Activated CD8-positive, alpha-beta T cell treated with anti-CD3 and anti-CD28 coated beads, Interleukin-2, amount 10 ng/mL, durations not matched to agents 7 days and 5 days (primary cell): ENCODE measurements around the gene UGP2. TPM values are rescaled to one million over a fixed set of nuclear protein-coding genes. Genes with fewer than 3 reads are reported as not detected.
"Not testable (repeated sequence)": the region's sequence is repeated elsewhere in the genome, so short reads cannot be mapped to it uniquely, and the experiment has no call there.

ENCODE experiments used
- ATAC-seq: fragments of 150-1000 bp; cut with Tn5 transposase; one replicate; pipeline ENCODE4 v1.10.0; 2021; ENCODE audit warnings: moderate library complexity
- CTCF ChIA-PET: fragments of 350-600 bp; sonication (Branson Sonifier 250); formaldehyde crosslinking; loops from one replicate; lab custom pipeline; 2021; ENCODE audit warnings: antibody characterized with exemption; lab: Charles Lee
- POLR2A ChIA-PET: fragments of 350-600 bp; sonication (Branson Sonifier 250); formaldehyde crosslinking; loops from one replicate; lab custom pipeline; 2021; ENCODE audit warnings: antibody characterized with exemption; lab: Charles Lee
- DNase-seq: peaks from one replicate; pipeline ENCODE4 v3.0.0-alpha.2; 2020
- H3K27ac Mint-ChIP-seq: one replicate; pipeline ENCODE4 v1.8.0; 2021; ENCODE audit warnings: mild to moderate bottlenecking, mixed read lengths
- H3K27me3 Mint-ChIP-seq: one replicate; pipeline ENCODE4 v1.8.0; 2021; ENCODE audit warnings: low read depth, mixed read lengths
- H3K36me3 Mint-ChIP-seq: one replicate; pipeline ENCODE4 v1.8.0; 2021; ENCODE audit warnings: low read depth, mixed read lengths
- H3K4me1 Mint-ChIP-seq: one replicate; pipeline ENCODE4 v1.8.0; 2021; ENCODE audit warnings: low read depth, mixed read lengths
- H3K4me3 Mint-ChIP-seq: one replicate; pipeline ENCODE4 v1.8.0; 2021; ENCODE audit warnings: mild to moderate bottlenecking, mixed read lengths
- H3K9me3 Mint-ChIP-seq: one replicate; pipeline ENCODE4 v1.8.0; 2022; ENCODE audit warnings: mixed read lengths; ENCODE audit not compliant: insufficient read depth
- total RNA-seq, 2 experiments: library from RNA; stranded (reverse); gene quantifications; one replicate each; pipeline ENCODE4 v1.2.3, GENCODE V29; 2021

The UGP2 gene
- total RNA-seq, 2 experiments from 2014 or later, result 161 to 164 TPM

DNA sequence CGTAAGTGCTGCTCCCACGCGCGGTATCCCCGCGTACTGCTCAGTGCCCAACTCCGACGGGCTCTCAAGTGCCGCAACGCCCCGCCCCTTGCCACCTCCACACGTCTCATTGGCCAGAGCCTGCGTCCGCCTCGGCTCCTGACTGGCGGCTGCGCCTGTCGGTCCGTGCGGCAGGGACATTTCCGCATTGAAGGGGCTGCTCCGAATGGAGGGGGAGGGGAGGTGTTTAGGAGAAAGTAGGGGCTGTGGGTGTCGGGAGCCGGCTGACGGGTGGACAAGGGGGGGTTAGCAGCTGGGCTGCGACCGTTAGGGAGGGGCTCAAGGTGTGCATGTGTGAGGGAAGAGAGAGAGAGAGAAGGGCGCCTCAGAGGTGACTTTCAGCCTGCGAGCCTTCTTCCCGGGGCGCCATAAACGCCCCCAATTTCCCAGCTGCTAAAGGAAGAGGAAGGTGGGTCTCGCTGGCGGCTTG, 877 bp upstream of the UGP2 start:
- ATAC-seq (peak; percentile 93), DNase-seq (peak; percentile 99)
- POLR2A ChIA-PET, result interaction anchor here (0.6 to 7.0 kb wide), 16 partner anchors 9 to 1387 kb away, joined by 3 to 315 read pairs (median 4); partner anchors contain the start of genes ACTR2, MDH1 and WDPCP
- Mint-ChIP-seq H3K4me1 (peaks cover 49% of the 10 kb centered on the region), H3K27ac (peak overlapping the region; percentile 99), H3K9me3 (no peaks in the 10 kb centered on the region), H3K36me3 (peaks cover 43% of the 10 kb centered on the region), H3K27me3 (peaks cover 2% of the 10 kb centered on the region), H3K4me3 (peak overlapping the region; percentile 98)
- CTCF ChIA-PET, result interaction anchor here (0.6 to 5.8 kb wide), 8 partner anchors 8 to 1982 kb away, joined by 3 to 95 read pairs (median 4); no protein-coding TSS in a partner anchor

DNA sequence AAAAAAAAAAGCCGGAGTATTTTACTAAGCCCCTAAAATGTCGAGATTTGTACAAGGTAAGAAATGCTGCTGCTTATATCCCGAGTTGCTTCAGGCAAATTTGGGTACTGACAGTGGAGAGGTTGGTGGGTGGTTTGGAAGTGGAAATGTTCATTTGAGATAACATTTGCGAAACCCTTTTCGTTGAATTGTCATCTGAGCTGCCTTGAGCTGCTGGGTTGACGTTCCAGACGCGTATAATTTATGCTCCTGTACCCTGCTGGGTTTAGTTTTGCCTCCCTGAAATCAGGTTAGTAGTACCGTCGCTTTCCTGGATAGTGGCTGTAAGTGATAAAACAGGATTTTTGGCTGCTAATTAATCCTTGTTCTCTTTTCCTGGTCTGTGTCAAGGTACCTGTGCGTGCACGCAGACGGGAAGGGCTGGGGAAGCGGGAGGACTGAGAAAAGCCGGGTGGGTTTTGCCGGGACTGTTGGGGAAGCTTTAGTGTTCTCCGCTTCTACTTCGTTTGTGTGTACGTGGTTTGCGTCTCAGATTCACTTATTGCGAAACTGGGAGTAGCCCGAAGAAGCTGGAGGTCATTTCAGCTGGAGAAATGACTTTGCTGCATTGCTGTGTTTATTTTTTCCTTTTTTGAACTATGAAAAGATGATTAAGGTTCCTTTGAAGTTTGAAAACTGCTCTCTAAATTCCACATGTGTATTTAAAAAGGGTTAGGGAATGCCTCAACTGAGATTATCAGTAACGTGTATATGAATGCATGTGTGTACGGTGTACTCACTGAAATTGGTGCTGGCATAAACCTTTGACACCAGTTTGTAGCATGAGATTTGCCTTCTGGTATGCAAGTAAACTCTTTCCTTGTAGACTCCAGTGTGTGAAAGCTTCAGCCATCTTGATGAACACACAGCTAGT, 709 bp downstream of the UGP2 start:
- Mint-ChIP-seq H3K27ac (peak overlapping the region; percentile 99), H3K4me1 (peaks cover 54% of the 10 kb centered on the region), H3K36me3 (peaks cover 56% of the 10 kb centered on the region), H3K9me3 (peaks cover 13% of the 10 kb centered on the region), H3K27me3 (peaks cover 2% of the 10 kb centered on the region), H3K4me3 (peak overlapping the region; percentile 98)
- DNase-seq, result no peak
- CTCF ChIA-PET, result interaction anchor here (0.9 to 5.8 kb wide), 8 partner anchors 7 to 144 kb away, joined by 3 to 95 read pairs (median 4); no protein-coding TSS in a partner anchor
- ATAC-seq, result no peak
- POLR2A ChIA-PET, result interaction anchor here (0.6 to 7.0 kb wide), 12 partner anchors 9 to 682 kb away, joined by 3 to 315 read pairs (median 4); partner anchors contain the start of genes AFTPH and WDPCP

- Mint-ChIP-seq H3K4me1 (peaks cover 61% of the 10 kb centered on the region), H3K4me3 (peak overlapping the region; percentile 98), H3K36me3 (peaks cover 63% of the 10 kb centered on the region), H3K27ac (no peak overlapping the region), H3K9me3 (peaks cover 16% of the 10 kb centered on the region), H3K27me3 (peaks cover 2% of the 10 kb centered on the region)
- DNase-seq (no peak), ATAC-seq (no peak)
- ChIA-PET CTCF (interaction anchor here (0.9 to 5.8 kb wide), 5 partner anchors 11 to 145 kb away, joined by 4 to 95 read pairs (median 5); no protein-coding TSS in a partner anchor), POLR2A (interaction anchor here (0.6 to 7.0 kb wide), 4 partner anchors 12 to 255 kb away, joined by 3 to 315 read pairs (median 4); partner anchors contain the start of gene WDPCP)
Measured at GRCh38 chr2:63843093-63843492, 1.4 kb downstream of the UGP2 start.

DNA sequence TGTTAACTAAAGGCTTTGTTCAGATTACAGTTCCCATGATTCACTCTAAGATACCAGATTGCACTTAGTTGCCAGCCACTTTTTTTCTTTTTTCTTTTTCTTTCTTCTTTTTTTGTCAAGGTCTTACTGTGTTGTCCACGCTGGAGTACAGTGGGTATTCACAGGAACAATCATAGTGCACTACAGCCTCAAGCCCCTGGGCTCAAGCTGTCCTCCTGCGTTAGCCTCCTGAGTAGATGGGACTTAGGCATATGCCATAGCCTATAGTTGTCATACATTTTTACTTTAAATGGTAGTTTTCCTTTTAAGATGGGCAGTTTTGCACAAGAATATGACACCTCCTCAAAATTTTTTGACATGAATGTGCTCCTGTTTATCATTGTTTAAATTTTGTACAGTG, 2.1 kb downstream of the UGP2 start:
- Mint-ChIP-seq H3K9me3 (peaks cover 16% of the 10 kb centered on the region), H3K27me3 (peaks cover 2% of the 10 kb centered on the region), H3K36me3 (peaks cover 69% of the 10 kb centered on the region), H3K4me1 (peaks cover 60% of the 10 kb centered on the region), H3K27ac (no peak overlapping the region), H3K4me3 (peak overlapping the region; percentile 98)
- ChIA-PET CTCF (interaction anchor here (2.3 to 5.8 kb wide), 4 partner anchors 11 to 134 kb away, joined by 5 to 95 read pairs (median 23); no protein-coding TSS in a partner anchor), POLR2A (interaction anchor here (1.6 to 7.0 kb wide), 2 partner anchors 12 to 256 kb away, joined by 4 to 315 read pairs; partner anchors contain the start of gene WDPCP)
- no peak for ATAC-seq
- no peak for DNase-seq

DNA sequence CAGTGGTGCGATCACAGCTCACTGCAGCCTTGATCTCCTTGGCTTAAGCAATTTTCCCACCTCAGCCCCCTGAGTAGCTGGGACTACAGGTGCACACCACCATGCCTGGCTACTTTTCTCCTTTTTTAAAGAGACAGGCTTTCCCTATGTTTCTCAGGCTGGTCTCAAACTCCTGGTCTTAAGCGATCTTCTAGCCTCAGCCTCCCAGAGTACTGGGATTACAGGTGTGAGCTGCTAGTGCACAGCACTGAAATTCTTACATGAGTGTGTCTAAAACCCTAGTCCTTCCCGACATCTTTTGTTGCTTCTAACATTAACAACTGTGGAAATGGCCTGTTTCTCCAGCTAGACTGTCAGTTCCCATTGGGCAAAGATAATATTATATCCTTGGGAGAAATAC, 2.9 kb downstream of the UGP2 start:
- ChIA-PET CTCF (interaction anchor here (3.0 to 5.8 kb wide), 2 partner anchors 10 to 16 kb away, joined by 14 to 95 read pairs; no protein-coding TSS in a partner anchor), POLR2A (interaction anchor here (7.0 kb wide), 1 partner anchor 11 kb away, joined by 315 read pairs; no protein-coding TSS in a partner anchor)
- Mint-ChIP-seq H3K4me3 (peak overlapping the region; percentile 98), H3K4me1 (peaks cover 62% of the 10 kb centered on the region), H3K9me3 (peaks cover 16% of the 10 kb centered on the region), H3K27ac (no peak overlapping the region), H3K36me3 (peaks cover 74% of the 10 kb centered on the region), H3K27me3 (no peaks in the 10 kb centered on the region)
- DNase-seq, result no peak
- no peak for ATAC-seq

- ATAC-seq, result no peak
- peaks cover 77% of the 10 kb centered on the region for H3K36me3 Mint-ChIP-seq
- no peaks in the 10 kb centered on the region for H3K27me3 Mint-ChIP-seq
- no peak for DNase-seq
- peaks cover 61% of the 10 kb centered on the region for H3K4me1 Mint-ChIP-seq
- no peak overlapping the region for H3K4me3 Mint-ChIP-seq
- H3K27ac Mint-ChIP-seq, result no peak overlapping the region
- ChIA-PET POLR2A (interaction anchor here (0.8 to 7.0 kb wide), 2 partner anchors 10 to 258 kb away, joined by 3 to 315 read pairs; partner anchors contain the start of gene WDPCP), CTCF (interaction anchor here (1.4 to 3.0 kb wide), 2 partner anchors 9 to 15 kb away, joined by 5 to 14 read pairs; no protein-coding TSS in a partner anchor)
- H3K9me3 Mint-ChIP-seq, result peaks cover 16% of the 10 kb centered on the region
Measured at GRCh38 chr2:63845866-63846265, 4.2 kb downstream of the UGP2 start.

DNA sequence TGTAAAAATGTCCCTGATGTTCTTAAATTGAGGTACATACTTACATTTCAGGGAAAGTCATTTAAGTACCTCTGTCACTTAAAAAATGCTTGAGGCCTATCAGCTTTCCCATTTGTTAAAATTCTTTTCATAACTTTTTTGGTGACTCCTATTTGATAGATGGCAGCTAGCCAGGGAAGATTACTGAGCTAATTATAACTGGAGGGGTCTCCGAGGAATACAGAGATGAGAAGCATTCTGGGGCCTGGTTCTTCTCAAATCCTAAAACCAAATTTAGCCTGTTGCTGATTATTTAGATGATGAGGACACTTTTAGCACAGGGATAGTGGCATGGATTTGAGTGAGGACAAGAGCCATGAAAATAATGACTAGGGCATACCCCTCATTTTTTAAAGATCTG, 4.8 kb downstream of the UGP2 start:
- Mint-ChIP-seq H3K27ac (no peak overlapping the region), H3K36me3 (peaks cover 82% of the 10 kb centered on the region), H3K27me3 (no peaks in the 10 kb centered on the region), H3K4me3 (no peak overlapping the region), H3K9me3 (peaks cover 16% of the 10 kb centered on the region), H3K4me1 (peaks cover 67% of the 10 kb centered on the region)
- ATAC-seq, result no peak
- ChIA-PET CTCF (interaction anchor here (1.4 to 3.0 kb wide), 2 partner anchors 8 to 14 kb away, joined by 5 to 14 read pairs; no protein-coding TSS in a partner anchor), POLR2A (interaction anchor here (7.0 kb wide), 1 partner anchor 9 kb away, joined by 315 read pairs; no protein-coding TSS in a partner anchor)
- DNase-seq, result no peak

- ATAC-seq, DNase-seq, H3K27me3 Mint-ChIP-seq, H3K27ac Mint-ChIP-seq, H3K4me3 Mint-ChIP-seq, CTCF ChIA-PET, POLR2A ChIA-PET: not testable (repeated sequence)
- Mint-ChIP-seq H3K36me3 (peaks cover 82% of the 10 kb centered on the region), H3K4me1 (peaks cover 77% of the 10 kb centered on the region), H3K9me3 (peaks cover 16% of the 10 kb centered on the region)
Measured at GRCh38 chr2:63847571-63847970, 5.9 kb downstream of the UGP2 start.

DNA sequence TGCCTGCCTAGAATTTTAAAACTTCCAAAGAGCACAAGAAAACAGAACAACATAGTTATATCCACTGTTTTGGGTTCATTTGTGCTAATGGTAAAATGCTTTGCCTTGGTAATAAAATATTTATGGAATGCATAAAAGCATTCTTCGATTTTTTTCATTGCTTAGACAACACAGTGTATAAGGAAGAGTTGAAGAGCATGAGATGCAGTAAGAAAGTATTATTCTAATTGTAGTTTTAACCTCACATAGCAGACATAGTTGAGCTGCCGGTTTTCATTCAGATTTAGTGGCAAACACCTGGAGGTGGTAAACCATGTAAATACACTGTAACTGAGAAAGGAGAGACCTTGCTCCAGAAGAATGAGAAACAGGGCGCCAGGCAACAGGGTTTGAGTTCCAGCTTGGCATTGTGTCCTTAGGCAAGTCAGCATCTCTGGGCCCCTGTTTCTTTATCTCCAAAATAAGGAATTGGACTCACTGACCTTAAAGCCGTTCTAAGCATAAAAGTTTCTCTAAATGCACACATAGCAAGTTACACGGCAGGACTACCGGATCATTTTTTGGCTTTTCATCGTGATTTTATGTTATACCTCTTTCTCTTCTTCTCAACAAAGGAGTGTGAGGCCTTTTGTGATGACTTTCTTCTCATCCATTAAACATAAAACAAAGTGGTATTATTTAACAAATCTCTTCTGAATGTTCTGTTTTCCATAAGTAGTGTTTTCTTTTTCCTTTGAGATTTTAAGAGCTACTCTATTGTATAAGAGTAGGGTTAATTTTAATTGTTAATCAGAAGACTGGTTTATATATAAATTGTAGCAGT, 7.9 kb downstream of the UGP2 start:
- H3K27ac Mint-ChIP-seq, result no peak overlapping the region
- ChIA-PET POLR2A (interaction anchor here (0.6 to 13.2 kb wide), 2 partner anchors 6 to 349 kb away, joined by 3 to 315 read pairs; partner anchors contain the start of gene UGP2), CTCF (interaction anchor here (1.2 to 1.9 kb wide), 2 partner anchors 8 to 12 kb away, joined by 3 to 9 read pairs; partner anchors contain the start of gene UGP2)
- H3K4me3 Mint-ChIP-seq, result no peak overlapping the region
- ATAC-seq (no peak), DNase-seq (no peak)
- H3K4me1 Mint-ChIP-seq, result peaks cover 80% of the 10 kb centered on the region
- H3K9me3 Mint-ChIP-seq, result peaks cover 16% of the 10 kb centered on the region
- peaks cover 82% of the 10 kb centered on the region for H3K36me3 Mint-ChIP-seq
- no peaks in the 10 kb centered on the region for H3K27me3 Mint-ChIP-seq

DNA sequence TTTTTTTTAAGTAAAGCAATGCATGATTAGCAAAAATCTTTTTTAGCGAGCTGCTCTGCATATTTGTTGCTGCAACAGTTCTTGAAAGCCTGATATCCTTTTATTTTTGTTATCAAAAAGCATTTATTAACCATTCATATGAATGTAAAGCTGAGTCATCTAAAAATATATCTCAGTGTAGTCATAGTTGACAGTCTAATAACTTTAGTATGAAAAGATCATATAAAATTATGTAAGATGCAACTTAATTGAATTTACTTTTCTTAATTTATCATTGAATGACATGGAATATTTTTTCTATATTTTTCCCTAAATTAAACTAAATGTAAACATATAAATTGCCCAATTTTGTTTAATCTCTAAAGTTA, 8.5 kb downstream of the UGP2 start:
- ATAC-seq (no peak), DNase-seq (no peak)
- peaks cover 79% of the 10 kb centered on the region for H3K36me3 Mint-ChIP-seq
- H3K27ac Mint-ChIP-seq, result no peak overlapping the region
- ChIA-PET POLR2A (interaction anchor here (0.6 to 13.2 kb wide), 2 partner anchors 7 to 348 kb away, joined by 3 to 315 read pairs; partner anchors contain the start of gene UGP2), CTCF (interaction anchor here (1.2 to 8.5 kb wide), 3 partner anchors 8 to 11 kb away, joined by 3 to 95 read pairs (median 9); partner anchors contain the start of gene UGP2)
- H3K4me1 Mint-ChIP-seq, result peaks cover 78% of the 10 kb centered on the region
- peaks cover 16% of the 10 kb centered on the region for H3K9me3 Mint-ChIP-seq
- H3K27me3 Mint-ChIP-seq, result no peaks in the 10 kb centered on the region
- H3K4me3 Mint-ChIP-seq, result no peak overlapping the region
